ENCODE data around the gene CCDC70. TPM values are rescaled to one million over a fixed set of nuclear protein-coding genes. Genes with fewer than 3 reads are reported as not detected.

The CCDC70 gene
- total RNA-seq, 2 donors from 2014 or later: not detected

- Mint-ChIP-seq H3K36me3 (ENCODE audit: low read depth) (no peaks in the 10 kb centered on the region), H3K4me3 (no peak overlapping the region), H3K4me1 (peaks cover 22% of the 10 kb centered on the region), H3K27me3 (peaks cover 21% of the 10 kb centered on the region), H3K27ac (peak overlapping the region; percentile 63)
- DNase-seq (no peak), ATAC-seq (no peak)
- no peaks in the 10 kb centered on the region for H3K9me3 ChIP-seq (ENCODE audit: control insufficient read depth, low read length, poor library complexity, severe bottlenecking)
Measured at GRCh38 chr13:51837016-51837415, 24.8 kb upstream of the CCDC70 start.

- ATAC-seq: no peak
- H3K4me3 Mint-ChIP-seq: no peak overlapping the region
- no peak overlapping the region for H3K27ac Mint-ChIP-seq
- H3K27me3 Mint-ChIP-seq: peaks cover 21% of the 10 kb centered on the region
- H3K9me3 ChIP-seq (ENCODE audit: control insufficient read depth, low read length, poor library complexity, severe bottlenecking): no peaks in the 10 kb centered on the region
- no peaks in the 10 kb centered on the region for H3K36me3 Mint-ChIP-seq (ENCODE audit: low read depth)
- no peak for DNase-seq
- peaks cover 13% of the 10 kb centered on the region for H3K4me1 Mint-ChIP-seq
Measured at GRCh38 chr13:51838240-51838846, 23.4 kb upstream of the CCDC70 start.

- Mint-ChIP-seq H3K27me3 (peaks cover 29% of the 10 kb centered on the region), H3K4me1 (peaks cover 15% of the 10 kb centered on the region), H3K4me3 (no peak overlapping the region), H3K27ac (no peak overlapping the region), H3K36me3 (ENCODE audit: low read depth) (no peaks in the 10 kb centered on the region)
- ATAC-seq (no peak), DNase-seq (no peak)
- no peaks in the 10 kb centered on the region for H3K9me3 ChIP-seq (ENCODE audit: control insufficient read depth, low read length, poor library complexity, severe bottlenecking)
Measured at GRCh38 chr13:51839711-51840540, 21.8 kb upstream of the CCDC70 start.

GRCh38 chr13:51840917-51841316 is 20.9 kb upstream of the CCDC70 start:
- Mint-ChIP-seq H3K4me1 (peaks cover 18% of the 10 kb centered on the region), H3K4me3 (no peak overlapping the region), H3K27ac (no peak overlapping the region), H3K27me3 (peaks cover 33% of the 10 kb centered on the region), H3K36me3 (ENCODE audit: low read depth) (no peaks in the 10 kb centered on the region)
- DNase-seq (no peak), ATAC-seq (no peak)
- H3K9me3 ChIP-seq (ENCODE audit: control insufficient read depth, low read length, poor library complexity, severe bottlenecking): no peaks in the 10 kb centered on the region

- DNase-seq (no peak), ATAC-seq (no peak)
- peaks cover 15% of the 10 kb centered on the region for H3K4me1 Mint-ChIP-seq
- H3K9me3 ChIP-seq (ENCODE audit: control insufficient read depth, low read length, poor library complexity, severe bottlenecking): no peaks in the 10 kb centered on the region
- H3K27ac Mint-ChIP-seq: no peak overlapping the region
- peaks cover 33% of the 10 kb centered on the region for H3K27me3 Mint-ChIP-seq
- no peaks in the 10 kb centered on the region for H3K36me3 Mint-ChIP-seq (ENCODE audit: low read depth)
- H3K4me3 Mint-ChIP-seq: no peak overlapping the region
Measured at GRCh38 chr13:51841732-51842131, 20.0 kb upstream of the CCDC70 start.

GRCh38 chr13:51843529-51843928 is 18.2 kb upstream of the CCDC70 start:
- Mint-ChIP-seq H3K4me1 (peaks cover 5% of the 10 kb centered on the region), H3K27me3 (peaks cover 33% of the 10 kb centered on the region), H3K36me3 (ENCODE audit: low read depth) (no peaks in the 10 kb centered on the region), H3K27ac (no peak overlapping the region), H3K4me3 (no peak overlapping the region)
- H3K9me3 ChIP-seq (ENCODE audit: control insufficient read depth, low read length, poor library complexity, severe bottlenecking): no peaks in the 10 kb centered on the region
- ATAC-seq (no peak), DNase-seq (no peak)

GRCh38 chr13:51844862-51845573 is 16.8 kb upstream of the CCDC70 start, which contains the start of gene TMEM272:
TSS of gene TMEM272 (minus strand) at chr13:51845177. CDS start at chr13:51838530, 6,647 bp downstream.
- no peaks in the 10 kb centered on the region for H3K9me3 ChIP-seq (ENCODE audit: control insufficient read depth, low read length, poor library complexity, severe bottlenecking)
- DNase-seq: peak; percentile 39 to 47 (median 41)
- Mint-ChIP-seq H3K27ac (peak within 1 kb of the TSS; percentile 87), H3K4me1 (peaks cover 5% of the 10 kb centered on the region), H3K36me3 (ENCODE audit: low read depth) (no peaks in the 10 kb centered on the region), H3K27me3 (peaks cover 25% of the 10 kb centered on the region), H3K4me3 (peak within 1 kb of the TSS; percentile 74)
- ATAC-seq: peak; percentile 86

GRCh38 chr13:51845574-51846318 is 16.0 kb upstream of the CCDC70 start:
- H3K27ac Mint-ChIP-seq: no peak overlapping the region
- peaks cover 5% of the 10 kb centered on the region for H3K4me1 Mint-ChIP-seq
- H3K27me3 Mint-ChIP-seq: peaks cover 23% of the 10 kb centered on the region
- no peak overlapping the region for H3K4me3 Mint-ChIP-seq
- no peak for ATAC-seq
- no peak for DNase-seq
- no peaks in the 10 kb centered on the region for H3K36me3 Mint-ChIP-seq (ENCODE audit: low read depth)
- H3K9me3 ChIP-seq (ENCODE audit: control insufficient read depth, low read length, poor library complexity, severe bottlenecking): no peaks in the 10 kb centered on the region

GRCh38 chr13:51846756-51847155 is 15.0 kb upstream of the CCDC70 start:
- Mint-ChIP-seq H3K27ac (no peak overlapping the region), H3K4me3 (no peak overlapping the region), H3K27me3 (peaks cover 18% of the 10 kb centered on the region), H3K36me3 (ENCODE audit: low read depth) (peaks cover 2% of the 10 kb centered on the region), H3K4me1 (peaks cover 8% of the 10 kb centered on the region)
- DNase-seq (no peak), ATAC-seq (no peak)
- no peaks in the 10 kb centered on the region for H3K9me3 ChIP-seq (ENCODE audit: control insufficient read depth, low read length, poor library complexity, severe bottlenecking)

GRCh38 chr13:51848674-51849073 is 13.1 kb upstream of the CCDC70 start:
- Mint-ChIP-seq H3K27ac (peak overlapping the region; percentile 8), H3K27me3 (peaks cover 16% of the 10 kb centered on the region), H3K4me3 (no peak overlapping the region), H3K4me1 (peaks cover 8% of the 10 kb centered on the region), H3K36me3 (ENCODE audit: low read depth) (peaks cover 2% of the 10 kb centered on the region)
- H3K9me3 ChIP-seq (ENCODE audit: control insufficient read depth, low read length, poor library complexity, severe bottlenecking): no peaks in the 10 kb centered on the region
- ATAC-seq: no peak
- no peak for DNase-seq

- Mint-ChIP-seq H3K36me3 (ENCODE audit: low read depth) (peaks cover 5% of the 10 kb centered on the region), H3K4me3 (no peak overlapping the region), H3K4me1 (peaks cover 10% of the 10 kb centered on the region), H3K27me3 (peaks cover 18% of the 10 kb centered on the region), H3K27ac (peak overlapping the region; percentile 8)
- H3K9me3 ChIP-seq (ENCODE audit: control insufficient read depth, low read length, poor library complexity, severe bottlenecking): no peaks in the 10 kb centered on the region
- peak; percentile 54 for ATAC-seq
- no peak for DNase-seq
Measured at GRCh38 chr13:51849145-51850101, 12.3 kb upstream of the CCDC70 start.
